GM04503 (cell line): ENCODE measurements around the gene HSD11B1.
A peak's percentile ranks its signal among the peaks of the same experiment; 100 is the strongest.
"Not testable (repeated sequence)": the region's sequence is repeated elsewhere in the genome, so short reads cannot be mapped to it uniquely, and the experiment has no call there.

Experiments
- DNase-seq: peaks from one replicate; pipeline ENCODE4 v3.0.0-alpha.2; 2012; ENCODE audit warnings: low read depth

Gene HSD11B1

DNA sequence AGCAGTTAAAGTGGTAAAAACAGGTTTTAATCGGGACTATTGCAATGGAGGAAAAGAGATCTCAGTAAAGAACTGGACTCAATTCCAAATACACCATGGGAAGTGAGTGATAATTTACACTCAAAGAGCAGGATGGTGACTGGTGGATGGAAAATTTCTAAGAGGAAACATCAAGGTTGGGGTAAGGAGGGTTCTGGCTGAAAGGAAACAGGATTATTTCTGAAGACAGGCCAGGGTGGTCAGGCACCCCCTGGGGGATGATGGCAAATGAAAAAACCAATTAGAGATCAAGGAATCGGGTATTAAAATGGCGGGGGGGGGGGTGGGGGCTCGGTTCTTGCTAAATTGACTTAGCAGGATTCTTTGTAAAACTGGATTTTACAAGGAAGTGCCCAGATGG, 12.3 kb upstream of the HSD11B1 start:
- no peak for DNase-seq

DNA sequence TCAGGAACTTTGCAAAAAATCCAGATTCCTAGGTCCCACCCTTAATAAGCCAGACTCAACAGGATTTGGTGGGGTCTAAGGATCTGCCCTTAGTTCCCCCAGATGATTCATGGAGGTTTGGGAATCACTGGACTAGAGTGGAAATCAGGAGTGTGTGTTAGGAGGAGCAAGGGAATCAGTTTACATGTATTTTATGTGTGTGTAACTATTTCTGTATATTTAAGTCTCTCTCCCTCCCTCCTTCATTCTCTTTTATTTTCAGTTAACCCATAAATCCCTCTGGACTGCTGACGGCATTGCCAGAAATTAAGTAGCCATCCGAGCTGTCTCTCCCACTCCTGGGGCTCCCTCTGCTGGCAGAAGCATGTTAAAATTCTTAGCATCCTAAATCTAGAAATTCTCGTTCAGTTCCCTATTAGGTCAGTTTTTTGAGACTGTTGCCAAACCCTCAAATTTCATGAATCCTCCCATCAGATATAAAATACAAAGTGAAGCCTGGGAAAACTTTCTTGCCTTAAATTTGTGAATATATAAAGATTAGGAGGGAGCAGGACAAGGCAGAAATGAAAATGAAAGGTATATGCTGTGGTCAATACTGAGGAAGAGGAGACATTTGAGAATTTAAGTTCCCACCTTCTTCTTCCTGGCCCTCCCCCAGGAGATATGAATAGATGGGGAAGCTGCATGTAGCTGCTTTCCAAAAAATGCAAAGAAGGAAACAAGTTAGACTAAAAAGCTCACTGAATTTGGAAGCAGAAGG, 11.7 kb upstream of the HSD11B1 start:
- DNase-seq: peak; percentile 29

DNA sequence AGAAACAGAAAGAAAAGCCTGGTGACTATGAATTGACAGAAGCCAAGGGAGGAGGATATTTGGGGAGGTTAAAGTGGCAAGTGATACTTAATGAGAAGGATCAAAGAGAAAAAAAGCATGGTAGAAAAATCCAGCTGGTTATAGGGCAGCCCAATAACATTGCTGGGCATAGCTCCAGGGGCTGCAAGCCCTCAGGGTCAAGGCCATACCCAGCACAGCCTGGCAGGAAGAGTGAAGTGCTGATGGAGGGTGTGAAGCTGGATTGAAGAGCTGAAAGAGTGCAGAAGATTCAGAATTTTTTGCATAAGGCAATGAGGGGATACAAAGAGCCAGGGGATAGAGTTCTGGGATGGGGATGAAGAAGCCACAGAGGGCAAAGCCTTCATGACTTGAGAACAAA, 8.0 kb upstream of the HSD11B1 start:
- DNase-seq: no peak

DNA sequence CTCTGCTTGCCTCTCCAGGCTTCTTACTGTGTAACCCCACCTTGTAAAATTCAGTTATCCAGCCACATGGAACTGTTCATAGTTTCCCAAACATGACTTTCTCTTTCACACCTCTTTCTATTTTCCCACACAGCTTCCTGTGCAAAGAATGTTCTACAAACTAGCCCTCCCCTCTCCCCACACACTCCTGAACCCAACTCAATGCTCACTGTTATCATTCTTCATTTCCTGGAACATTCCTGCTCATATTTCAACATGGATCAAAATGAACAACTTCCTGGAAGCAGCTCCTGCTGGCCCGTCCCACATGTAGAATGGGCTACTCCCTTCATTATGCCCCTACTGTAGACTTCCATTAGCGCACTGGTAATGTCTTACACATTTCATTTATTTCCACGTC, 7.5 kb upstream of the HSD11B1 start:
- DNase-seq: no peak

DNA sequence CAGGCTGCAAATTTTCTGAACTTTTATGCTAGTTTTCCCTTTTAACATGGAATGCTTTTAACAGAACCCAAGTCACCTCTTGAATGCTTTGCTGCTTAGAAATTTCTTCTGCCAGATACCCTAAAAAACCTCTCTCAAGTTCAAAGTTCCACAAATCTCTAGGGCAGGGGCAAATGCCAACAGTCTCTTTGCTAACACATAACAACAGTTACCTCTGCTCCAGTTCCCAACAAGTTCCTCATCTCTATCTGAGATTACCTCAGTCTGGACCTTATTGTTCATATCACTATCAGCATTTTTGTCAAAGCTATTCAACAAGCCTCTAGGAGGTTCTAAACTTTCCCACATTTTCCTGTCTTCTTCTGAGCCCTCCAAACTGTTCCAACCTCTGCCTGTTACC, 4.0 kb upstream of the HSD11B1 start:
- DNase-seq: not testable (repeated sequence)

DNA sequence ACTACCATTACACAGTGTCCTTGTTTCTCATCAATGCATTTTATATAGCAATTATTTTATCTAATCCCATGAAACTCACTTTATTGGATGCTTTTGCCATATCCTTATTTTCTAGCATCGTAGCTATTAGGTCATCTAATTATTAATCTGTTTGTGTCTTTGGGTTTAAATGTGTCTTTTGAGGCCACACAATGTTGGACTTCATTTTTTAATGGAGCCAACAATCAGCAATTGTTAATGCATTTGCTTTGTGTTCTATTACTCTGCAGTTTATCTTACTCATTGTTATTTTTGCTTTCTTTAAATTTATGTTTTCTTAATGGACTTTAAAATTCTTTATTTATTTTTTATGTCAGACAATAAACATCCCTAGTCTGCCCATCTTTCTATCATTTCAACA, 1.8 kb upstream of the HSD11B1 start:
- DNase-seq: no peak

DNA sequence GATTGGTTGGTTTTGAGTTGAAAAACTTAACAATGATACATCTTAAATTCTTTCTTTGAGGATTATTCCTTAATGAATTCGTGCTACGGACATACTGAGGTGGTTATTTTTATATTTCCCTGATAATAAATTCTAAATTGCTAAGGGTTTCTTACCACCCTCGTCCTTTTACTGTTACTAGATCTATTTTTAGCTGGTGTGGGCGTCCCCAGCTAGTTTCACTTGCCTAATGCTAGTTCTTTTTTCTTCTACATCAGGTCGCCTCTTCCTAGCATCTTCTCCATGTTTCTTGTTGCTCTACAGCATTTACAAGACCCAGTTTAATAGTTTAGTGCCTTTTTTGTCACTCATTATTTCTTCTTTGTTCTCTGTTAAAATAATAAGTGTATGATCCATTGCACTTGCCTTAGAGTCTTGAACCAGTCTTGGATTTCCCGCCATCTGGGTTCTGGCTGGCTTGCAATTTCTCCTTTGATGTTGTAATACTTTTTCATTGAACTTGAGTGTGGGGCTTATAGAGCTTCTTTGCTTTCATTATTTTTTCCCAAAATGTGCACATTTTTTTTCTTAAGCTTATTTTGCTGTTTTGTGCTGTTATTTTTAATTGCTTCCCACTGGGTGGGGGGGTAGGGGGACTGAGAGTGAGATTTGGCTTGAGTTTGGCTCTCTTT, 677 bp upstream of the HSD11B1 start:
- DNase-seq: no peak

DNA sequence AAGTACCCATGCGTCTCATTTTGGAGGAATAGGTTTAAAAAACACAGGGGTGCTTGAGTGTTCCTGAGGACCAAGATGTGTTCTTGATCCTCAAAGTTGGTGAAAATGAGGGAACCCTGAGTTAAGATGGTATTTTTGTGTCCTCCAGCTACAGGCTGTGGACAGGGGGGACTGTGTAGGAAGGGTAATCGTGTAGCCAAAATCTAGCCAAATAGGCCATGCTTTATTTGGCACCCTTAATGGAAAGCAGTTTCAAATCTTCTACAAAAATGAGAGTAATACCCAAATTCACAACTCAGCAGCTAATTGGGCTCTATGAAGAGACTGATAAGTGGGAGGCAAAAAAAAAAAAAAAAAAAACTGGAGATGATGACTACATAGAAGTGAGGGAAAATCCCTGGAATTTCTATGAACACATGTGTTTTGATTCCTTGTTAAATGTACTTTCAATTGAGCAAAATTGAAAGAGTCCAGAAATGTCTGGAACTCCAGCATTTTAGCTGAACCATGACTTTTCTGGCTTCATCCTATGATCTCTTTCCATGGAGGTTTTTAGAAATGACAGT, 470 bp downstream of the HSD11B1 start:
- no peak for DNase-seq

DNA sequence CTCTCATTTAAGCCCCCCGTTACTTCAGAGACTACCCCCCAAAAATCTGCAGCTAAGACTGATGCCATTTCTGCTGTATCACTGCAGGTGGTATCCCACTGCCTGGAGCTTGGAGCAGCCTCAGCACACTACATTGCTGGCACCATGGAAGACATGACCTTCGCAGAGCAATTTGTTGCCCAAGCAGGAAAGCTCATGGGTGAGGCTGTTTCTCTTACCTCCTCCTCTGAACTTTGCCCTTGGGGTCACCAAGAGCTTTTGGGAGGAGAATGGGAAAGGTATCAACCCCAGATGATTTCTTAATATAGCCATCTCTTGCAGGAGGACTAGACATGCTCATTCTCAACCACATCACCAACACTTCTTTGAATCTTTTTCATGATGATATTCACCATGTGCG, 2.0 kb downstream of the HSD11B1 start:
- no peak for DNase-seq

DNA sequence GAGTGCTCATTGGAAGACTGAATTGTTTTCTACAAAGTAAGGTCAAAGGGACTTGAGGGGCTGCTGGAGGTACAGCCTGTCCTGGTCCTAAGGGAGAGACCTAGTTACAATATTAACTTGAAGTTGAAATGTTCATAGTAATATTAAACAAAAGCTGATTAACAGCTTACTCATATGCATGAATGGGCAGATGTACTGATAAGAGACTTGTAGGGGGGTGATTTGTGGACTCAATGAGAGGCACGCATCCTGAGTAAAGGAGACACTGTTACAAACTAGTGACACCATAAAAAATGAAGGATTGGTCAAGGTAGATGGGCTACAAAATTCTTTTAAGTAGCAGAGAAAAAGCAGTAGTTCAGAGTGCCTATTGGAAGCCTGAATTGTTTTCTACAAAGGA, 2.7 kb downstream of the HSD11B1 start:
- no peak for DNase-seq

DNA sequence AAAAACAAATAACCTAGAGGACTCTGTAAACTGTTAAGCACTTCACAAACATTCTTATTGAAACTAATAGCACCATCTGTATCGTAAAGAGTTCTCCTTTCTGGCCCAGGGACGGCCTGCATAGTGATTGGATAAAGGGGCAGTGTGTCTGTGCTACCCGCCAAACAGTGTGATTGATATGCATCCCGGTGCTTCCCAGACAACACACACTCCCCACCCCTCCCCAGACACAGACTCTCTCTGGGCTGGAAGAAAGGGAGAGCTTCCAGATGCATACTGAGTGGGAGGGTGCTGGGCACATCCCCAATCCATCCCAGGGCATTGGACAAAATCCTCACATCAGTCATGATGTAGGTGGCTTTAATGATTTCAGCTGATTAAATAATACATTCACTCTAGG, 3.7 kb downstream of the HSD11B1 start:
- DNase-seq: no peak

DNA sequence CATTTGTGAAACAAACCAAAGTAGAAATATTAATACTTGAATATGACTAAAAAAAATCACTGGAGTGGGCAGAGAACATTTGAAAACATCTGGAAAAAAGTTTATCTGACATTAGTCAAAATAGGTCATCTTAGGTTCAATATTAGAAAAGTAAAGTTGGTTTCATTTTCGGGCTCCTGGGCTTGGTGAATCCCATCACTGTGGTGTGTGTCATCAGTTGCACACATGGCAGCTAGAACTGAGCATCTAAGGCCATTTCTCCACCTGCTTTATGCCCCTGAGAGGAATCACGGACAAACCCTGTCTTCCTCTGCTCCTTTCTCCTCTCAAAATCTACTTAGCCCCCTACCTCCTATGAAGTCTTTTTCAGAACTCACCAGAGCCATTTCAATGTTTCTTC, 5.4 kb downstream of the HSD11B1 start:
- DNase-seq: no peak

DNA sequence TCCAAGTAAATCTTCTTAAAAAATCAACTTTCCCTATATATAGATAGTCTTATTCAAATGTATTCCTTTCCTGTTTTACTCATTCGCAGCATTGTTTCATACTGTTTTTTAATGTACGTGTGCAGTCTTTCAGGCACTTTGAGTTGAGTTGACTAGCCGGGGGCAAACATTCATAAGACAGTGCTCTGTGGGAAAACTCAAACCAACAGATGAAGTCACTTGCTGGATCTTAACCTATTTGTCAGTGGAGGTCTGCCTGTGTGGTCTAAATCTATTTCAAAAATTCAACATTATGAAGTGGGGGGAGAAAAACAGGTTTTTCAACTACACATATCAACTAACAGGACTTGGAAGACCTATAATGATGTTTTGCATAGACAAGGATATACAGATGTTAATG, 6.2 kb downstream of the HSD11B1 start:
- DNase-seq: no peak

DNA sequence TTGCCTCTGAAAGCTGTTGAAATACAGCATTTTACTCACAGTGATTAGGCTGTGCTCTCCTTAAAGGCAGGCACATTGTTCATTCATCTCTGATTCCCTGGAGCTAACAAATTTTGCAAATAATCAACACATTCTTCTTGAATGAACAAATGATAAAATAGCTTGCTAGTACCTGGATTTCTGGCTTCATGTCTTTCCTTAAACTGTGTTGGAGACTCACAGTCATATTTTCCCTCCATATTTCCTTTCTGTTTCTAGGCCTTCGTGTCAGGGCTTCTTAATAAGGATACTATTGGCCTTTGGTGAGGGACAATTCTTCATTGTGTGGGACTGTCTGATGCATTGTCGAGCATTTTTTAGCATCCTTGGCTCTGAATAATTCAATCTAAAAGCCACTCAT, 9.7 kb downstream of the HSD11B1 start:
- DNase-seq: no peak

DNA sequence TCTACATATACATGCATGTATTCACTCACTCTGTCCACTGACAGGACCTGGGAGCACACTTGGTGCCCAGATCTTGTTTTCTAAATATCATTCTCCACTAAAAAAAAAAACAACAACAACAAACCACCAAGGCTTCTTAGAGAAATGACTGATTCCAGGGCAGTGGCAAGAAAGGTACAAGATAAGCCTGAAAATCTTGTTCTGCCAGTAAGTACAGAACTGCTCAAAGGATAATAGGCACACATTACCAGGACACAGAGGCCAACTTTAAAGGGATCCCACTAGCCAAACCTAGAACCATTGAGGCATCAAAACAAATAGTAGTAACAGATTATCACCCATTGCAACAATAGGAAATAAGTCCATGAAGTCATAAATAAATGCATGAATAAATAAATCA, 10.7 kb downstream of the HSD11B1 start:
- no peak for DNase-seq

DNA sequence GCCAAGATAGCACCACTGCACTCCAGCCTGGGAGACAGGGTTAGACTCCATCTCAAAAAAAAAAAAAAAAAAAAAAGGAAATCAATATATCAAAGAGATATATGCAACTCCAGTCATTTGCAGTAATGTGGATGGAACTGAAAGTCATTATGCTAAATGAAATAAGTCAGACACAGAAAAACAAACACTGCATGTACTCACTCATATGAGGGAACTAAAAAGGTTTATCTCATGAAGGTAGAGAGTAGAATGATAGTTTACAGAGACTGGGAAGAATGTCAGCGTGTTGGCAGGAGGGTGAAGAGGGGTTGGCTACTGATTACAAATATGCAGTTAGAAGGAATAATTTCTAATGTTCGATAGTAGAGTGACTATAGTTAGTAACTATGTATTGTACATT, 13.2 kb downstream of the HSD11B1 start:
- no peak for DNase-seq

DNA sequence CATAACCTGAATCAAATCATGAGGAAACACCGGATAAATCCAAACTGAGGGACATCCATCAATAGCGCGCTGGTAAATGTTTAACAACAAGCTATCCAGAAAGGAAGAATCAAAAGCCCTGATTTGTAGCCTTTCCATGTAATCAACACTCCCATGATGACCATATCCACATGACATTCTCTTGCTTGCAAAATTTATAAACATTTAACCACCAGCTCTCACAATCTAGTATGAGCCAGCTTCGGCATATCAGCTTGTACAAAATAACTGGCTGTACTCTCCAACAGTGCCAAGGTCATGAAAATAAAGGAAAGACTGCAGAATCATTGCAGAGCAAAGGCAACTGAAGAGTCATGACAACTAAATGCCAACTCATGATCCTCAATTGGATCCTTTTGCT, 15.7 kb downstream of the HSD11B1 start:
- DNase-seq: no peak

DNA sequence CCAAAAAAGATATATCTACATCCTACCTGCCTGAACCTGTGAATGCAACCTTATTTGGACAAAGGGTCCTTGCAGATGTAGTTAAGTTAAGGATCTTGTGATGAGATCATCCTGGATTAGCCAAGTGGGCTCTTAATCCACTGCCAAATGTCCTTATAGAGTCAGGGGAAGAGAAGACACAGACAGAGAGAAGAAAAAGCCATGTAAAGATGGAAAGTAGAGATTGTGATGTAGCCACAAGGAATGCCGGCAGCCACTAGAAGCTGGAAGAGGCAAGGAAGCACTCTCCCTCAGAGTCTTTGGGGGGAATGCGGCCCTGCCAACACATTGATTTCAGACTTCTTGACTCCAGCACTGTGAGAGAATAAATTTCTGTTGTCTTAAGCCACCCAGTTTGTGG, 16.2 kb downstream of the HSD11B1 start:
- DNase-seq: no peak

DNA sequence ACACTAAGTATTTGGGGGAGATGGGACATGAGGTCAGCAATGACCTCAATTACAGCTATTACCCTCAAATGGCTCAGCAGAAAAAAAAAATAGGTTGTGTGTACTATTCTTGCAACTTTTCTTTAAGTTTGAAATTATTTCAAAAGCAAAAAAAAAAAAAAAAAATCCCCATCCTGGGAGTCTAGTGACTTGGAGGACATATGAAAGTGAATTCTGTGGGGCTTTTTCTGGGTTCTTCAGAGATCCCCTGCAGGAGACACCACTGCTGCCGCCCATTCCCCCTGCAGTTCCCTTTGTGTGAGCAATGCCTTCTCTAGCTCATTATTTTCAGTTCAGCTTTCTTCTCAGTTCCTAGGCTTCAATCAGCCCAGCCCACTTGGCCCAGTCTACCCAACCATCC, 16.7 kb downstream of the HSD11B1 start:
- no peak for DNase-seq

DNA sequence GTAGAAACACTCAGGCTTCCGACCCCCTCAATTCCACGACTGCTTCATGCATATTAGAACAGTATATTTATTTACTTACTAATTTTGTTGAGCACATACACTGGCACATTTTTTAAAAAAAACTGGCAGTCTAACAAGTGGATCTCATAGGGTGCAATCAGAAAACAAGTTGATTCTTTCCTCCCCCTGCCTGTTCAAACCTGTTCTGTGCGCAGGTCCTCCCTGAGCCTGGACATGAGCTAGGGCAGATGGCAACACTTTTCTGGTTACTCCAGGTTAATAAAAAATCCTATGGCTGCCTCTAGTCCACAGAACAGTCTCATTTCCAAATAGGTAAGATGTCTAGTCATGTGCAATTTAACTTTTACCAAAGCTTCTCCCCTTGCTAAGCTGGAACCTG, 18.6 kb downstream of the HSD11B1 start:
- no peak for DNase-seq

DNA sequence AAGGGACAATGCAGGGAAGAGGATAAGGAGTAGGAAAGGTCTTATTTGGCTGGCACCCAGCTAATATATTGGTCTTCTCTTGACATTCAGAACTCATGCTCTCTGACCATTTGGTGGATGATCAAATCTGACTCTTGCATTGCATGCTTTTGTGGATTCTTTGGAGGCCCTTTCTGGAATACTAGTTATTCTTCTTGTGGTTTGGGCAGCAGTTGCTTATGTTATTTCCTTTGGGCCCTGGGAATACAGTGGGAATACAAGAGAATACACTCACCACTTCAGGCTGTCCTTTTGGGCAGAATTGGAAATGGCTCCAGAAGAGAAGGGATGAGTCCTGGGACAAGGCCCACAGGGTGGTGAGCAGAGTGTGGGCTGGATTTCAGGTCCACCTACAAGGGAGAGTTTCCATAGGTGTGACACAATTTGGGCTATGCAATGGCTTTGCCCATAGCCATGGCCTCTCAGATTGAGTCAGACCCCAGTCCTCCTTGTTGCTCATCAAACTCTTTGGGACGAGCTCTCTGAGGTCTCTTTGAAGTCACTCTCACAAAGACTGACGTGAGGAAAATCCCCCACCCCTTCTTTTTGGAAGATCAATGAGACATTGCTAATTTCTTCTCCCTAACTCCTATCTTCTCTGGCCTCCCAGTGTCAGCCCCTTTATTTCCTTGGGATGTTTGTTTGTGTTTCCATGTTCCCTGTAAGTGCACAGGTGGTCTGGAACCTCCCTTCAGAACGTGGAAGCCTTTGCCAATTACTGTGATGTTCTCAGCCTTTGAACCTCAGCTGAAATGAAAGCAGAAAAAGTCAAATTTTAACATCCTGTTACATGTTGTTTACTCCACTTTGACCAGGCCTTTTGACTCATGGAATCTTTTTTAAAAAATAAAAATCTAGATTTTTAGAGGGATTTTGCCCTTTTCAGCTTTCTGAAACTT, 19.4 kb downstream of the HSD11B1 start:
- DNase-seq: no peak

DNA sequence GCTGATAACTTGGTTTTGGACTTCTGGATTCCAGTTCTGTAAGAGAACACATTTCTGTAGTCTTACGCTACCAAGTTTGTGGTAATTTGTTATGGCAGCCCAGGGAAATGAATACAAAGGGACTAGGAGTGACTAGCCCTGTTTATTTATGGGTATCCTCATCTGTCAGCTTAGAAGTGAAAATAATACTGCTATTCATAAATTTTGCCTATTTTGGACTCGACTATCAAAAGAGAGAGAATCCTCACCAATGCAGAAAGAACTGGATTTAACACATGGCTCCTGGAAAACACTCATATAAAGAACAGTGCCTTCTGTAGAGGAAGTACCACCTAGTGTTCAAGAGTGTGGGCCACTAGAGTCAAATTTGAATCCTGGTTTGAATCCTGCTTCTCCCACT, 22.6 kb downstream of the HSD11B1 start:
- no peak for DNase-seq

DNA sequence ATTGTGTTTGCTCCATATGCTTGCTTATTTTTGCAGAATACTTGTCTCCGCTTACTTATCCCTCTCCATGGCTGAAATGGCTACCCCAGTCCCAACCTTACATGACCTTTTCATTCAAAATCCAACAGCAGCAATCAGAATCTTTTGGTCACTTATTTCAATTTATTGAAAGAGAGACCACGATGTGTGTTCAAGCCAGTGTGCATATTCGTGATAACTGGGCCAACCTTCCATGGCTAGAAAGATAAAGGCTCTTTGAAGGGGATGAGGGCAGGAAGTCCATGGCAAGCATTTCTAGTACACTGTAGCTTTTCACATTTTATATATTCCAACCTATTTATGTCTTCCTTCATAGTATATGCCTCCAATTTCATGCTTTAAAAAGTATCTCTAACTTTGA, 23.1 kb downstream of the HSD11B1 start:
- DNase-seq: no peak
